ENCODE data around the gene FANCE. TPM values are rescaled to one million over a fixed set of nuclear protein-coding genes. Genes with fewer than 3 reads are reported as not detected.

FANCE gene
- total and polyA plus RNA-seq, 9 of the 15 experiments (the other 6 are each of a cell fraction or from before 2014, with no cell fraction given), result 5.7 to 30.2 (median 17.0) TPM

DNA sequence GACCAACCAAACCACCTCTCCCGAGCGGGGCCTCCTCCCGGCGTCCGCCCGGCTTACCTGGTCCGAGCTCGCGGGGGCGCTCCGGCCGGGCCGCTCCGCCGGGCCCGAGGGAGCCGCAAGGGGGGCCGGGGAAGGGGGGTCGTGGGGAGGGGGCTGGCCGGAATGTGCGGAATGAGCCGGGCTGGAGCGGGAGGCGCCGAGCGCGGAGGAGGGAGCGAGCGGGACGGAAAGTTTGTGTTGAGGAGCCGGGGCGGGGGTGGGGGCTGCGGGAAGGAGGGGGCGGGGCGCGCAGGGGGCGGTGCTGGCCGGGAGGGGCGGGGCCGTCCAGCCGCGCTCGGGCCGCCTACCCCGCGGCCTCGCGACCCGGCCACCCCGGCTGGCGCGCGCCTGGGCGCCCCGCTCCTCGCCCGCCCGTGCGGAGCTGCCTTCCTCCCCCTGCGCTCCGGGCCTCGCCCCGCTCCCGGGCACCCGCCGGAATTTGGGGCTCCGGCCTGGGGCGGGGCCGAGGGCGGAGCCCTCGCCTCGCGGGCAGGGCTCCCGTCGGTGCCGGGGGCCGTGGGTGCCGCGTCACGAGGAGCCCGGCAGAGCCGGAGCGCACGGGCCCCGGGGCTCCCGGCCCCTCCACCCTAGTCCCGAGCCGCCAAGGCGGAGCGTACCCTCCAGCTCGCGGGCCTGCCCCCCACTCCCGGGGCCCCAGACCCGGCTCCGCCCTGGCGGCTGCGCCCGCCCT is 44.9 kb downstream of the FANCE start, which contains the start of gene TEAD3 (continued):
- TF ChIP-seq, protein P1, sequence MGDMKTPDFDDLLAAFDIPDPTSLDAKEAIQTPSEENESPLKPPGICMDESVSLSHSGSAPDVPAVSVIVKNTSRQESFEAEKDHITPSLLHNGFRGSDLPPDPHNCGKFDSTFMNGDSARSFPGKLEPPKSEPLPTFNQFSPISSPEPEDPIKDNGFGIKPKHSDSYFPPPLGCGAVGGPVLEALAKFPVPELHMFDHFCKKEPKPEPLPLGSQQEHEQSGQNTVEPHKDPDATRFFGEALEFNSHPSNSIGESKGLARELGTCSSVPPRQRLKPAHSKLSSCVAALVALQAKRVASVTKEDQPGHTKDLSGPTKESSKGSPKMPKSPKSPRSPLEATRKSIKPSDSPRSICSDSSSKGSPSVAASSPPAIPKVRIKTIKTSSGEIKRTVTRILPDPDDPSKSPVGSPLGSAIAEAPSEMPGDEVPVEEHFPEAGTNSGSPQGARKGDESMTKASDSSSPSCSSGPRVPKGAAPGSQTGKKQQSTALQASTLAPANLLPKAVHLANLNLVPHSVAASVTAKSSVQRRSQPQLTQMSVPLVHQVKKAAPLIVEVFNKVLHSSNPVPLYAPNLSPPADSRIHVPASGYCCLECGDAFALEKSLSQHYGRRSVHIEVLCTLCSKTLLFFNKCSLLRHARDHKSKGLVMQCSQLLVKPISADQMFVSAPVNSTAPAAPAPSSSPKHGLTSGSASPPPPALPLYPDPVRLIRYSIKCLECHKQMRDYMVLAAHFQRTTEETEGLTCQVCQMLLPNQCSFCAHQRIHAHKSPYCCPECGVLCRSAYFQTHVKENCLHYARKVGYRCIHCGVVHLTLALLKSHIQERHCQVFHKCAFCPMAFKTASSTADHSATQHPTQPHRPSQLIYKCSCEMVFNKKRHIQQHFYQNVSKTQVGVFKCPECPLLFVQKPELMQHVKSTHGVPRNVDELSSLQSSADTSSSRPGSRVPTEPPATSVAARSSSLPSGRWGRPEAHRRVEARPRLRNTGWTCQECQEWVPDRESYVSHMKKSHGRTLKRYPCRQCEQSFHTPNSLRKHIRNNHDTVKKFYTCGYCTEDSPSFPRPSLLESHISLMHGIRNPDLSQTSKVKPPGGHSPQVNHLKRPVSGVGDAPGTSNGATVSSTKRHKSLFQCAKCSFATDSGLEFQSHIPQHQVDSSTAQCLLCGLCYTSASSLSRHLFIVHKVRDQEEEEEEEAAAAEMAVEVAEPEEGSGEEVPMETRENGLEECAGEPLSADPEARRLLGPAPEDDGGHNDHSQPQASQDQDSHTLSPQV (IDR thresholded peaks at IDR 0.05), result no peak
- TF ChIP-seq ELF4 (CRISPR knock-in tag; IDR thresholded peaks at IDR 0.05) (no peak), KDM2B (CRISPR knock-in tag; IDR thresholded peaks at IDR 0.05) (no peak; the same call in 1 of the 2 replicates), SMARCA5 (IDR thresholded peaks at IDR 0.05) (no peak), TBP (optimal IDR thresholded peaks at IDR 0.05; ENCODE audit: low read depth, low read length) (no peak), ZNF224 (CRISPR knock-in tag; IDR thresholded peaks at IDR 0.05) (no peak), TEAD2 (tag; IDR thresholded peaks at IDR 0.05) (no peak), MCM3 (IDR thresholded peaks at IDR 0.05) (no peak), BCL6 (CRISPR knock-in tag; IDR thresholded peaks at IDR 0.05) (no peak), ZNF445 (CRISPR knock-in tag; IDR thresholded peaks at IDR 0.05; ENCODE audit: low read depth) (no peak), RBM39 (optimal IDR thresholded peaks at IDR 0.05; ENCODE audit: low read depth, low read length) (no peak), ZNF263 (CRISPR knock-in tag; IDR thresholded peaks at IDR 0.05; ENCODE audit: borderline replicate concordance) (no peak), PCBP2 (IDR thresholded peaks at IDR 0.05; ENCODE audit: low read depth, low read length, poor library complexity, severe bottlenecking) (no peak), SMARCB1 (IDR thresholded peaks at IDR 0.05; ENCODE audit: insufficient read length, low read depth) (no peak), CBFA2T3 (IDR thresholded peaks at IDR 0.05) (no peak), ZKSCAN1 (IDR thresholded peaks at IDR 0.05; ENCODE audit: low read depth, low read length) (0 out of 2 replicates have a peak, but pooled peaks have one; percentile 41), NCOA1 (IDR thresholded peaks at IDR 0.05; ENCODE audit: low read depth) (no peak)
- TF ChIP-seq, protein P2, sequence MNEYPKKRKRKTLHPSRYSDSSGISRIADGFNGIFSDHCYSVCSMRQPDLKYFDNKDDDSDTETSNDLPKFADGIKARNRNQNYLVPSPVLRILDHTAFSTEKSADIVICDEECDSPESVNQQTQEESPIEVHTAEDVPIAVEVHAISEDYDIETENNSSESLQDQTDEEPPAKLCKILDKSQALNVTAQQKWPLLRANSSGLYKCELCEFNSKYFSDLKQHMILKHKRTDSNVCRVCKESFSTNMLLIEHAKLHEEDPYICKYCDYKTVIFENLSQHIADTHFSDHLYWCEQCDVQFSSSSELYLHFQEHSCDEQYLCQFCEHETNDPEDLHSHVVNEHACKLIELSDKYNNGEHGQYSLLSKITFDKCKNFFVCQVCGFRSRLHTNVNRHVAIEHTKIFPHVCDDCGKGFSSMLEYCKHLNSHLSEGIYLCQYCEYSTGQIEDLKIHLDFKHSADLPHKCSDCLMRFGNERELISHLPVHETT (CRISPR knock-in tag; conservative IDR thresholded peaks at IDR 0.05 in 1 of 2, IDR thresholded peaks at IDR 0.05 in 1 of 2), result peak in 1 of 2 experiments; percentile 83; a peak in 2 of 4 replicates
- TF ChIP-seq, protein P3, sequence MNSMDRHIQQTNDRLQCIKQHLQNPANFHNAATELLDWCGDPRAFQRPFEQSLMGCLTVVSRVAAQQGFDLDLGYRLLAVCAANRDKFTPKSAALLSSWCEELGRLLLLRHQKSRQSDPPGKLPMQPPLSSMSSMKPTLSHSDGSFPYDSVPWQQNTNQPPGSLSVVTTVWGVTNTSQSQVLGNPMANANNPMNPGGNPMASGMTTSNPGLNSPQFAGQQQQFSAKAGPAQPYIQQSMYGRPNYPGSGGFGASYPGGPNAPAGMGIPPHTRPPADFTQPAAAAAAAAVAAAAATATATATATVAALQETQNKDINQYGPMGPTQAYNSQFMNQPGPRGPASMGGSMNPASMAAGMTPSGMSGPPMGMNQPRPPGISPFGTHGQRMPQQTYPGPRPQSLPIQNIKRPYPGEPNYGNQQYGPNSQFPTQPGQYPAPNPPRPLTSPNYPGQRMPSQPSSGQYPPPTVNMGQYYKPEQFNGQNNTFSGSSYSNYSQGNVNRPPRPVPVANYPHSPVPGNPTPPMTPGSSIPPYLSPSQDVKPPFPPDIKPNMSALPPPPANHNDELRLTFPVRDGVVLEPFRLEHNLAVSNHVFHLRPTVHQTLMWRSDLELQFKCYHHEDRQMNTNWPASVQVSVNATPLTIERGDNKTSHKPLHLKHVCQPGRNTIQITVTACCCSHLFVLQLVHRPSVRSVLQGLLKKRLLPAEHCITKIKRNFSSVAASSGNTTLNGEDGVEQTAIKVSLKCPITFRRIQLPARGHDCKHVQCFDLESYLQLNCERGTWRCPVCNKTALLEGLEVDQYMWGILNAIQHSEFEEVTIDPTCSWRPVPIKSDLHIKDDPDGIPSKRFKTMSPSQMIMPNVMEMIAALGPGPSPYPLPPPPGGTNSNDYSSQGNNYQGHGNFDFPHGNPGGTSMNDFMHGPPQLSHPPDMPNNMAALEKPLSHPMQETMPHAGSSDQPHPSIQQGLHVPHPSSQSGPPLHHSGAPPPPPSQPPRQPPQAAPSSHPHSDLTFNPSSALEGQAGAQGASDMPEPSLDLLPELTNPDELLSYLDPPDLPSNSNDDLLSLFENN (IDR thresholded peaks at IDR 0.05; ENCODE audit: low read depth in 2 of 2, low read length in 2 of 2), result no peak
